HG02571 (cell line): ENCODE results near the gene NR5A1.

Experiments used
- ATAC-seq: cut with Tn5 transposase; IDR thresholded peaks from one replicate; pipeline ENCODE4 v1.9.1; 2021; ENCODE audit warnings: mild to moderate bottlenecking, moderate library complexity; ENCODE audit not compliant: unreplicated experiment

The NR5A1 gene

DNA sequence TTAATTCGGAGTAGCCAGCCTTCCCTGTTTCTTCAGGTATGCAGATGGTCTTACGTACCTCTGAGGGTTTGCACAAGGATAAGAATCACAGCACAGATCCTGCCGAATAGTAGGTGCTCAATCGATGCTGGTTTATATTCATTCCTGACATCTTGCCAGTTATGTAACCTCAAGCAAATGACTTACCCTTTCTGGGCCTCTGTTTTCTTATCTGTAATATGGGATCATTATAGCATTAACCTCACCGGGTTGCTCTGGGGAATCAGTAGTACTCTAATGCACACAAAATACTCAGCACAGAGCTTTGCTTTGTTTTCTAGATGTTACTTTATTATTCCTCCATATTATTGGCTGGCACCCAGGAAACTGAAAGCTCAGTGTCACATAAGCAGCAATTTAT is 7.7 kb upstream of the NR5A1 start:
- no peak for ATAC-seq

DNA sequence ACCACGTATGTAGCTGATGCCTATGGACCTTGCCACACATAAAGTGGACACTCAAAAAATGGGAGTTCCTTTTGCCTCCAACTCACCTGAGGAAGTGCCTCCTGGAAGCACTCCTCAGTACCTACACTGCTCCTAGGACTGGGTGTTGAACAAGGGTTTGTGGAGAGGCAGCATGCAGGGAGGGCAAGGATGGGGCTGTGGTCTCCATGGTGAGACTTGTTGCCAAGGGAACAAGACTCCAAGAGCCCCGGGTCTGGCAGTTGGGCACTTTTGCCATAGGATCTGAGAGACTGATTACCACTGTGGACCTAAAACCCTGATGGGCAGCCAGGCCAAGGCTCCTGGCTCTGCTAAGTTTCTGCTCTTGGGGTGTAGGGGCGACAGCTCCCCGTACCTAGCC is 6.9 kb upstream of the NR5A1 start:
- no peak for ATAC-seq

DNA sequence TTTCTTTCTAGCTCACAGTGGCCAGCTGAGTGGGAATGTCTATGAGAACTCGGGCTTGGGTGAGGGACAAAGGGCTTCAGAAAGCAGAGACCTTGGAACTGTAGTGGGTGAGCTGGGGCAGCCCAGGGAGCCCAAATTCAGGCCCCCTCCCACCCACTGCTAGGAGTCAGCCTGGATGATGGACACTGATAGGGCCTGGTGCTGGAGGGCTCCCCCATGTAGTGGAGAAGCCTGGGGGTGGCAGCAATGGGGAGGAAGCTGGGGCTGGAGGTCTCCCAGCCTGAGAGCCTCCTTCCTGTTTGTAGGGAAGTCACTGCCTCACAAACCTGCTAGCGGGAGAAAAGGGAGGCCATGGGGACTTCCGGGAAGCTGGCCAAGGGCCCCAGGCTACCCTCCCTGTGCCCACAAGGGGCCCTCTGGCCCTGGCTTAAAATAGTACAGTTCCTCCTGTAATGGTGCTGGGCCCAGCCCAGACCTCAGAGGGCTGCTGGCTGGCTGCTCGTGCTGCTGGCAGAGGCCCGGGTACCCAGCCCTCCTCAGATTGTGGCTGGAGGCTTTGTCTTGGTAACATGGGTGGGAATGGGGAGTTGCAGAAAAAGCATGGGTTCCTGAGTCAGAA is 6.3 kb upstream of the NR5A1 start:
- ATAC-seq, result no peak

DNA sequence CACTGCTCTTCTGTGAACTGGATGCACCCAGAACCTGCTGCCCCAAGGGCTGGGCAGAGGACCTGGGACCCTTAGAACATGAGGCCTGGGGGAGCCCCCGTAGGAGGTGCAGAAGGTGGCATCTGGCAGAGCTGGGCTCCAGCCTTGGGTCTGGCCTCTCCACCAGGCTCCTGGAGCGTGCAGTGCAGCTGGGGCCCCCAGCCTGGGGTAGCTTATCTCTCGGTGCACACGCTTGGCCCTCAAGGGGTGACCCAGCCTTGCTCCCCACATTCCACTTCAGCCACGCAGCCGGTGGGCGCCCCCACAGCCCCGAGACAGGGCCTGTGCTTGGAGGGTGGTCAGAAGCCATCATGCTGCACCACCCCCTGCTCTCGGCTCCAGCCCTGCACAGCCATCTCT is 5.6 kb upstream of the NR5A1 start:
- ATAC-seq, result no peak

DNA sequence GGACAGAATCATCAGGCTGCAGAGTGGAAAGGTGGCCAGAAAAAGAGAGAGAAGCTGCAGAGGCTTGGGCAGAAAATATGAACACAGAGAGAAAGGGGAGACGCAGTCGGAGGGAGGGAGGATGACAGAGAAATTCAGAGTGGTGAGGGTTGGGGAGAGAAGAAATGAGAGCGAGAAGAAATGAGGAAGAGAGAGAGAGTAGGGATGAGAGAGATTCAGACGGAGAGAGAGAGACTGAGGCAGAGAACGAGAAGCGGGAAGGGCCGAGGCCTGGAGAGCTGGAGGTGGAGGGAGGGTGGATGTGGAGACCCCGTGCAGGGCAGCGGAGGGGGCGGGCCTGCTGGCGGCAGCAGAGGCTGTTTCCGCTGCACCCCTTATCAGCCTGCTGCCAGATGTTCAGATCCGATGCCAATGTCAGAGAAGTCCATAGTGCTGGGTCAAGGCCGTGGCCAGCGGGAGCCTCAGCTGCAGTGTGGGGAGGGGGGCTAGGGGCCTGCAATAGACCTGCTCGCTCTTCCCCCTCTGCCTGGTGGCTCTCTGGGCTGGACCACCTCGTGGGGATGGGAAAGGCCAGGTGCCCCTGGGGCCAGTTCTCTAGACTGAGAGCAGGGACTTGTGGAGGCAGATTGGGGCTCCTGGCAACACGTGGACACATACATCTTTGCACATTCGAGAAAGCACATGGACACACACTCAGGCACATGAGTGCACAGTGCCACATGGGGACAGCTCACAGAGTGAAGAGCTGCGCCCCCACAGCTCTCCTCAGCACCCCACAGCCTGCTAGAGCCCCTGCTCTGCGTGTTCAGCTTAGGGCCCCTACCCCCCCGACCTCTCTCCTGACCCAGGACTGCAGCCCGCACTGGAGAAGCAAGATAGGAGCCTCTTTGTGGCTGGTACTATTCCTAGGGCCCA is 4.9 kb upstream of the NR5A1 start:
- ATAC-seq, result no peak

DNA sequence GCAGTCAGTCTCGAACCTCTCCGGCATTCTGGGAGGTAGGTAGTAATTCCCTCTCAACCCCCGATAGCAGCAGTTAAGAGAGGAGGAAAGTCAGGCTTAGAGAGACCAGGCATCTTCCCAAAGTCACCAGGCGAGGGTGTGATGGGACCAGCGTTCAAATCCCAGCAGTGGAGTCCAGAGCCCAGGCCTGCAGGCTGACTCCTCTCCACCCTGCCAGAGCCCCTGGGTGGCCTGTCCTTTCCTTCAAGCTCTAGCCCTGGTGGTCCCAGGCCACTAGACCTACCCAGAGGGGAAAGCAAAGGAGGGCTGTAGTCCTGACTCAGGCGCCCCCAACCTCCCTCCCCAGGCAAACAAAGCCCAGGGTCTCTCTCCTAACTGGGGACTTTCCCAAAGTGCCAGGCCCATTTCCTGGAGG is 4.2 kb upstream of the NR5A1 start:
- ATAC-seq, result no peak

DNA sequence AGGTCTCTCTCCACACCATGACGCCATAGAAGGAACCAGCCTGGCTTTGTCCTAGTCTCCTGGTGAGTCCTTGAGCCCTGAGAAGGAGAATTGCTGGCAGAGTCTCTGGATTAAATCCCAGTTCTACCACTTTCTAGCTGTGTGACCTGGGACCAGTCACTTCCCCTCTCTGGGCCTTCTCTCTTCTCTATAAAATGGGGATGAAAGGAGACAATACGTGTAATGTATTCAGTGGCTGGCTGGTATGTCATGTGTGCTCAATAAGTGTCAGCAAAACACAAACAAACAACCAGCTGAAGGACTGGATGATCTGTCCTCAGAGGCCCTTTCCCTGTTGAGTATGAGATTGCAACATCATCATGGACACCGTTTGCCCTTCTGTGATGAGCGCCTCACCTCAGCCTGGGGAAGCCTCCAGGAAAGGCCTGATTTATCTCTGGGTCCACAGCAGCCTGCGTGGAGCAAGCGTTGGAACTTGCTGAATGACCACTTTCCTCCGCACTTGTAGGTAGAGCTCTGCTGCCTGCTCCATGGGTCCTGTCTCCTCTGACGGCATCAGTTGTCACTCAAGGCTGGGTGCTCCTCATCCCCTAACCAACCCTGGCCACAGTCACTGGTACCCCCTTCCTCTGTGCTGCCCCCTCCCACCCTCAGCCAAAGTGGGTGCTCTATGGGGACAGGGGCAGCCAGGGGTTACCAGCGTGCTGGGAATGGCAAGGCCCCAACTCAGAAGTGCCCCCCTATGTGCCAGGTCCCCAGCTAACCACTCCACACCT is 3.6 kb upstream of the NR5A1 start:
- no peak for ATAC-seq

DNA sequence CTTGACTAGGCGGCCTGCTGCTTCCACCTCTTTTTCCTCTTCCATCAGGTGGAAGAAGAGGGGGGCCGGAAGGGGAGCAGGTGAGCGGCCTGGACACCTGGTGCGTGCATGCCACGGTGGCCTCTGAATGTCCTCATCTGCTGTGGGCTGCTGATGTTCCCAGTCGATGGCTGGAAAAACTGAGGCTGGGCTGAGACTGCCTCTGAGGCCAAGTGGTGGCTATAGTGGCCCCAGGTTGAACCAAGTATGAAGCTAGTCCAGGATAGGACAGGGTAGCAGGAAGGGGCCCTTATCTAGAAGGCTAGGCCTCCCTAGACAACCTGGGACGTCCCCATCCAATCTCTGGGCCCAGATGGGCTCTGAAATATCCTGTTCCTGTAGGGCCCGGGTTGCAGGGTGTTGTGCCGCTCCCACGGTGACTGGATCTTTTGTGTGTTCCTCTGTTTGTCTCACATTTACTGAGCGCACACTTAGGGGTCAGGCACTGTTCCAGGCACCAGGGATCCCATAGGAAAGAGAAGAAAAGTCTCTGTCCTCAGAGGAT is 753 bp upstream of the NR5A1 start:
- no peak for ATAC-seq

DNA sequence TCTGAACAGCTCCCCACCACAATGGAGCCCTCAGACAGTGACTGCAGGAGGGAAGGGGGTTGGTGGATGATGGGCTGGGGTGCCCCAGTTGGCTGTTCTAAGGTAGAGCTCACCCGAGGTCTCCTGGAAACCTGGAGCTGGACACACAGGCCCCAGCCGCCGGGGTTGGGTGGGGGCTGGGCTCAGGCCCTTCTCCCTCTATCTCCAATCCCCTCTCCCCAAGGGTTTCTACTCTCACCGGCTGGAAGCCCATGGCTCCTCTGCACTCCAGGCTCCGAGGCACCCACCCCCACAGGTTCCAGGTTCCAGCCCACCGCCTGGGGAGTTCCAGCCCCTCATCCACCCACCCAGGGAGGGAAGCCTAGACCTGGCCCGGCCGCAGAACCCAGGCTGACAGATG is 766 bp downstream of the NR5A1 start:
- no peak for ATAC-seq

DNA sequence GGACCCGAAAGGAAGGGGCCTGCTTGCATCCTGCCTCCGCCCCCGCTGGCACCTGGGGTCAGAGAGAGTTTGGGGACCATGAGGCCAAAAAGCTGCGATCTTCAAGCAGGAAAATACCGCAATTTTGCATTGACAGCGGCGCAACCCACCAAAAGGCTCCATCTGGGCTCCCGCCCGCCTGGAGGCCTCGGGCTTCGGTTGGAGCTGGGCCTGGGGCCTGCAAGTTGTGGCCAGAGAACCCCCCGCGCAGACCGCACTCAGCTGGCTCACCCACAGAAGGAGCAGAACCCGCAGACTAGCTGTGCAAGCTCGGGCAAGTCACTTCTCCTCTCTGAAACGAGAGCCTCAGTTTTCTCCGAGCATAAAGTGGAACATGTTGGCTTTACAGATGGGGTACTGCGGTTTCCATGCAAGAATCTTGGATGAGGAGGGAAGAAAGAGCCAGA is 1.3 kb downstream of the NR5A1 start:
- no peak for ATAC-seq

DNA sequence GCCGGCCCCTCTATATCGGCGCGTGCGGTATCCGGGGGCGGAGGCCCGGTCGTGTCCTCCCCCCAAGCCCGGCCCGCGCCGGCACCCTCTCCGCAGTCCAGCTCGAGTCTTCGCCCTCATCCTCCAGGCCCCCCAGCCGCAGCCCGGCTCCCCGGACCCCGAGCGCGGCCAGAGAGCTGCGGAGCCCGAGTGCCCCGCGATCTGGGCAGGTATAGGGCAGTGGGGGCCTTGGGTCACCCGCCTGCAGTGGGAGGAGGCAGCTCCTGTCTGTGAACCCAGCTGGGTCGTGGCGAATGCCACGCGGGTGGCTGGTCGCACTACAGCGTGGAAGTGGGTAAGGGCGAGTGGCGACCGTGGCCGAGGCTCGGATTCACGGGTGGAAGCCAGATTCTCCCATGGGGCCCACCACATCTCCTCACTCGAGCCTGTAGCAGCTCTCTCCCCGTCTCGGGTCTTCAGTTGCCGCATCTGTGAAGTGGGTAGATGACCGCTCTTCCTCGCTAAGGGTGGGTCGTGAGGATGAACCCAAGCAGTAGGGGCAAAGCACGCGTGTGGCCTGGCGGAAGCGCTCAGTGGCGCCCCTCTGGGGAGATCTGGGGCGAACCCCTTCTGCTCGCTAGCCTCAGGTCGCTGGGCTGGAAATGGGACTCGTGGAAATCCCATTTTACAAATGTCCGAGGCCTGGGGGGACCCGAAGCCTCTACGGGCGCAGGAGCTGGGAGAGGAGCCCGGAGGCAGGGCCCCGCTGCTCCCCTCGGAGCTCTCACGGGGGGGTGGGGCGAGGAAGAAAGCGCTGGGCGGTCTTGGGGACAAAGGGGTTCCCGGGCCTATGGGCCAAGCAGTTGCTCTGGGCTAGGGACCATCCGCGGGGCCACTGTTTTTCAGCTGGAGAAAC is 1.9 kb downstream of the NR5A1 start:
- ATAC-seq, result no peak

DNA sequence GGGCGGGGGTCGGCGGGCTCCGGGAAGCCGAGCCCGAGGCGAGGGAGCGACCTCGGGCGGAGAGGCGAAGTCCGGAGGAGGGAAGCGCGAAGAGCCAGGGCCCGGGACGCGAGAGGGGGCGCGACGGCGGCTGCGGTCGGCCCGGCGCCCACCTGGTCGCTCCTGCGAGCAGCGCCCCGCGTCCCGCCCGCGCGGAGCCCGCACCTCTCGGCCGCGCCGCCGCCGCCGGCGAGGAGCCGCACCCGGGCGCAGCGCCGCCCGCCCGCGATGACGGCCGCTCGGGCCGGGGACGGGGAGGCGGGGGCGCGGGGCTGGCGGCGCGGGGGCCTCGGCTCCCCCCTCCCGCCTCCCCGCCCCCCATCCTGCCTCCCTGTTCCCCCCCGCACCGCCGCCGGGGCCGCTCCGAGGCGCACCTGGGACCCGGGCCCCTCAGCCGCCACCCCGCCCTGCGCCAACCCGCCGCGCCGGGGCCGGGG is 2.6 kb downstream of the NR5A1 start:
- ATAC-seq, result no peak

DNA sequence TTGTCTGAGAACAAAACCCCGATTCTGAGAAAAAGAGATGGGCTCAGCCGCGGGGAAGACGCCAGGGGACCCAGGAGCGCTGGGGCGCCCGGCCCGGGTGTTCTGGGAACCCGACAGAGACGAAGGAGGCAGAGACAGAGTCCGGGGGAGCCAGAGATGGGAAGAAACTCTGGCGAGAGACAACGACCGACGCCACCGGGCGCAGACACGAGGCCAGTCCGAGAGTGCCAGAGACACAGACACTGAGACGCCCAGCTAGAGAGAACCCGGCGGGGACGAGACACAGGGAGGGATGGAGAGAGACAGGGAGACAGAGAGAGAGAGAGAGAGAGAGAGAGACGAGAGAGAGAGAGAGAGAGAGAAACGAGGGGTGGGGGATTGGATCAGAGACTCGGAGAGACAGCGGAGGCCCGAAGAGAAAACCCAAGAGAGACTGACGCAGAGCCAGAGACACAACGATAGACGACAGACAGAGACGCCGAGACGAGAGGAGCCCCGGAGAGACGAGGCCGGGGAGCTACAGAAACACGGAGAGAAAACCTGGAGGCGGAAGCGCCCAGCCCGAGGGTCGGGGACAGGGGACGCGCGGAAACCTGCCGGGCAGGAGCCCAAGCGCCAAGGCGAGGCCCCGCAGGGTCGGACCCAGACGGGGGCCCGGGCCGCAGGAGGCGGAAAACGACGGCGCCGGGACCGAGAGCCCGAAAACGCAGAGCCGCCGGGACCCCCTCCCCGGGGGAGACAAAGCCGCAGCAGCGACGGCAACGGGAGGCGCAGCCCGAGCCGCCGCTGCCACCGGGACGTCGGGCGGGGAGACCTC is 3.3 kb downstream of the NR5A1 start:
- no peak for ATAC-seq

DNA sequence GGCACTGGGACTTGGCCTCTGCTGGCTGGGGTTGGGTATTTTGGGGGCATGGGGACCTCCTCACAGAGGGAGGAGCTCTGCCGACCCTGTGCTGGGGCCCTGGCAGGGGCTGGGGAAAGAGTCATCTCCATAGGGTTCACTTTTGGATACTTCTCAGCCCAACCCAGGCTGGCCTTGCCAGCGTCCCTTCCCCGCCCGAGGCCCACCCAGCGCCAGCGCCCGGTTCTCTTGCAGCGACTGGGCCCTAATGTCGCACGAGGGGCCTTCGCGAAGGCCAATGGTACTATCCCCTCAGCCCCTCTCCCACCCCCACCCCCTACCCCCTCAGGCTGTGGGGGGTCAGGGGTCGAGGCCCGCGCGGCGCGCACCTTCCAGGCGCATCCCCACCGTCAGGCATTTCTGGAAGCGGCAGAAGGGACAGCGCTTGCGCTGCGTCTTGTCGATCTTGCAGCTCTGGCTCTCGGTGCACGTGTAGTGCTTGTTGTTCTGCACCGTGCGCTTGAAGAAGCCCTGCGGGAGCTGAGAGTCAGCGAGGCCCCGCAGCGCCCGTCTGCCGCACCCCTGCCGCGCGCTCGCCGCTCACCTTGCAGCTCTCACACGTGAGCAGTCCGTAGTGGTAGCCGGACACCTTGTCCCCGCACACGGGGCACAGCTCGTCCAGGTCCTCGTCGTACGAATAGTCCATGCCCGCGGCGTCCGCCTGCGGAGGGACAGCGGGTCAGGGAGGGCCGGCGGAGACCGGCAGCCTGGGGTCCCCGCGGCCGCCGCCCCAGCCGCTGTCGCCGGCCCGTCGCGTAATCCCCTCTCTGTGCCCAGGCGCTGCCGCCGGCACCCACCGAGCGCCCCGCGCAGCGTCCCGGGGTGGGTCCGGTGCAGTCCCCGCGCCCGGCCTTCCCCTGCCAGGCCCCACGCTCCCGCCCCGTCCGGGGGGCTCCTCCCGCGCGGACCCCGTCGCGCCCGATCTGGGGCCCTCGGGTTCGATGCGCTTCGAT is 4.2 kb downstream of the NR5A1 start:
- no peak for ATAC-seq

DNA sequence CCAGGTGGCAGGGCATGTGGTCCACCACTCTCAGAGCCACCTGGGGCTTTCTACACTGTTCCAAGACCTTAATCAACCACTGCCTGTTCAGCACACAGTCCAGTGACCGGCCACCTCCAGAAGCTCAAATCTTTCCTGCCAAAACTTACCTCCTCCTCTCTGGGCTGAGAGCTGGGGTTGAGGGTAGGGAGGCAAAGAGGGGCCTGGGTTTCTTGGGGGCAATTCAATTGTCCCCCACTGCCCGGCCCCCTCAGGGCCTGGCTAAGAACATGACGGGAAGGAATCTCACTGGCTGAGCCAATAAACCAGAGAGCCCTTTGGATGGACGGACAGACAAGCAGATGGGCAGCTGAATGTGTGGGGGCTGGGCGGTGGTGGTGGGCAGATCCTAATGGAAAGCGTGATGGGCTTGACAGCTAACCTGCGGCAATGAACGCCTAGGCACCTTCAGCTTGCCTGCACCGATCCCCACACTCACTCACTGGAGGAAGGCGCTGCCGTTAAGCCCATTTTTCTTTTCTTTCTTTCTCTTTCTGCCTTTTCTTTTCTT is 5.4 kb downstream of the NR5A1 start:
- no peak for ATAC-seq

DNA sequence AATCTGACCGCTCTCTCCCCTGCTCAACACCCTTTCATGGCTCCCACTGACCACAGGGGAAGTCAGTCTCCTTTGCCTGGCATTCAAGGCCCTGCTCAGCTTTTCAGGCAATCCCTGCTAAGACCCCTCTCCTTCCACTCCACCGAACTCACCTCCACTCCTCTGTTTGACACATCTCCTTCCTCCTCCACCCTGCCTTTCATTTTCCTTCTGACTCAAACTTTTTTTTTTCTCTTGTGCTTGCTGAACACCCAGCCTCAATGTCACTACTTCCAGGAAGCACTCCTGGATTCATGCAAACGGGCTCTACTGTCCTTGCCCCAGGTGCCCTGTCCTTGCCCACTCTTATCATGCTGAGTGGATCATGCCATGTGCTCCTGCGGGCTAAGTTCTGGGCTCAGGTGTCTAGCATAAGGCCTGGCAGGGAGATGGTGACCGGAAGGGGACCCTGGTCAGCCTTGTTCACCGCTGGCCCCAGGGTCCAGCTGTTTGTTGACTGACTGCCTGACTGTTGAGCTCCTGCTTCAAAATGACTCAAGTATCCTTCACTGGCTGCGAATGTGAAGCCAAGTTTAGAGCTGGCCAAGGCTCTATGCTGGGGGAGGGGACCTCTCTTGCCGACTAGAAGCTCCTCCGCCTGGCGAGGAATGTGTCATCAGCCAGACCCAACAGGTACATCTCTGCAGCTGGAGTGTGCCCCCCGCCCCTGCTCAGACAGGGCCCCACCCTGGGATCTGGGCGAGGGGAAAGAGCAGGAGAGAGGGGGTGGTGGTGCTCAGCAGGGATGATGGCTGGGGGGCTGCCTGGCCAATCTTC is 6.2 kb downstream of the NR5A1 start:
- no peak for ATAC-seq
